Measurements from ENCODE around the gene ZIM2.

DNA sequence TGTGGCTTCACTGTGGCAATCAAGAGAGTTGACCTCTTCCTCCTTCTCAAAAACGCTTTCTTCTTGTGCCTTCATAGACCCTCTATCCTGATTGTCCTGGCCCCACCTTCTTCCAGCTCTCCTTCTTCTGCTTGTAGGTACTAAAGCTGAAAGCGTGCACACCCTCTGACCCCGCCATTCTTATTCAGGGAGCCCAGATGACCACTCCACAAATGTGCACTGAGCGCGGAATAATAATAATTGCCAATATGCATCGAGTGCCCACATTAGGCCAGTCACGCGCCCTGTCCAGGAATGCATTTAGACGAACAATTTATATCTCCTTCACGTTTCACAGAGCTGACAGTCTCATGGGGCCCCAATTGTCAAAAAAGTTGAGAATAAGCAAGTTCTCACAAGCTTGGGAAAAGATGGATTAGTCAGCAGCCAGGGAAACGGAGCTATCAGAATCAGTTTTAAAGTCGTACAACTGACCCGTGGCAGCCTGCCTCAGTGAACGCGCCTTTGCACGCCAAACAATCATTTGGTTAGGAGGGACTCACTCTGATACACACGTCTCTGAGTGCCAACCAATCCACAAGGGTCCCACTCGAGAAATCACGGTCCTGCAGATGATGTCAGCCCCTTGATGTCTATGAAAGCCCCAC lies 36.7 kb upstream of the ZIM2 start:
- TF ChIP-seq POLR2A (IDR thresholded peaks at IDR 0.05) (no peak), CTCF (IDR thresholded peaks at IDR 0.05) (no peak)

All from right lobe of liver (tissue), 4 donors.